Measurements from ENCODE around the gene ZNF343.
"Not testable (repeated sequence)": the region's sequence is repeated elsewhere in the genome, so short reads cannot be mapped to it uniquely, and the experiment has no call there.

The ZNF343 gene

DNA sequence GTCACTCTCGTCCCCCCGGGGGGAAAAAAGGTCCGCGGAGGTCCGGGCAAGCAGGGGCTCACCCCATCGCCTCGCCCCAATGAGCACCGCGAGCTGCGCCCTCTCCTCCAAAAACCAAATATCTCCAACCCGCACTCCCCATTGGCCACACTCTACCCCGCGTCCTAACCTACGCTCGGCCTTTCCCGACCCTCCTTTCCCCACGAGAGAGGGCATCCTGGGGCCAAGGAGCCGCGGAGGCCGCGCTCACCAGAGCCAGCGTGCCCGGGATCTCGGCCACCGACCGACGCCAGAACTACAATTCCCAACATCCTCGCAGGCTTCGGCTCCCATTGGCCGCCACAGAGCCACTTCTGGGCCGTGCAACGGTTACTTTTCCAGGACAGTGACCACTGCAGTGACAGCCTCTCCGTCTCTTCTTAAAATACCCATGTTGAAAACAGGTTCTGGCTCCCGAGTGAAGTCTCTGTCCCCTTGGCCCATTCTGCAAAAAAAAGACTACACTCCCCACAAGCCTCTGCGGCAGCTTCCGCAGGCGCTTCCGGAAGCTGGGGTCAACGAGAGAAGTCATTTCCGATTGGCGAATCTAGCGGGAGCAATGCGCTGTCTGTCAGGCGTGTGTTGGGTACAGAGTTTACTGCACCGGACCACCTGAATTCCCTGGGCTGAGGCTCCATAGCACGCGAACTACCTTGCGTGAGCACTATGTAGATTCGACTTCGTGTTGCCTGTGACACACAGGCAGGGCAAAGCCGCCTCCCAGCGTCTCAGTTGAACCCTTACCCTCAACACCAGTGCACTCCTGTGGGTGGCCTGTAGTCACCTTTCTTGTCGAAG lies at the start of gene ZNF343:
ZNF343 (minus strand) TSS at position 285 of the 837 bp plus-strand sequence. CDS start 15,020 bp downstream, outside the sequence.
- DNase-seq (ENCODE audit: low spot score) = peak; percentile 91

DNA sequence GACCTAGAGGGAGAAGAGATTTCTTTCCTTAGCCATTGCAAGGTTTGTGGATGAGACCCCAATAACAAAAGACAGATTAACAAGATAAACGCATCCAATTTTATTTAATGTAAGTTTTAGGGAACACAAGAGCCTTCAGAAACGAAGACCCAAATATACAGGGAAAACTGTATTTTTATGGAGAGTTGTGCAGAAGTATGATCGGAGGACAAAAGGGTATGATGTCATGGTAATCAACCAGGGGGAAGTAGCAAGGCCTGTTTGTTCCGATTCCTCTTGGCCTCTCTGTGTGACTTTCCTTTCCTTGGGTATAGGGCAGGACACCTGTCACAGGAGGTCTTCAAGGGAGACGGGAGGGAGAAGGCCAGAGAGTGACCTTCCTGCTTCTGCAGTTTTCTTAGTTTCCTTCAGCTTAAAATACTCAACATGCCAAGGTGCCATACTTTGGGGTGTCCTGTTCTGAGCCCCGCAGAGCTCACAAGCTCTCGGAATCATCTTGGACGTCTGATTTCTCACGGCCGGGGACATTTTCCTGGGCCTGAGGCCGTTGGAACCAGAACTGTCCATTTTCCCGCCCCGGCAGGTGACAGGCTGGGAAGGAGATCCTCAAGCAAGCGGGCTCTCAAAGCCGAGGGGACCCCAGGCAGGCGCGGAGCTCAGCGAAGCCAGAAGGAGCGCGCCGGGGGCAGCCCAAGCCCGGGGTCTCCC lies 49.3 kb upstream of the ZNF343 start:
- DNase-seq (ENCODE audit: low spot score) = no peak

DNA sequence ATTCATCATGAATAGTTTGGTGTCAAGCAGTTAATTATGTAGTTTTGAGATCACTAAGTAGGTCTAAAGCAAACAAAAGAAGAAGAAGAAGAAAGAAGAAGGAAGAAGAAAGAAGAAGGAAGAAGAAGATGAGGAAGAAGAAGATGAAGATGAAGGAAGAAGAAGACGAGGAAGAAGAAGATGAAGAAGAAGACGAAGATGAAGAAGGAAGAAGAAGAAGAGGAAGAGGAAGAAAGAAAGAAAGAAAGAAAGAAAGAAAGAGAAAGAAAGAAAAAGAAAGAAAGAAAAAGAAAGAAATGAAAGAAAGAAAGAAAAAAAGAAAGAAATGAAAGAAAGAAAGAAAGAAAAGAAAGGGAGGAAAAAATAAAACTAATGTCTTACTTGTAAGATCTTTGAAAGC lies 36.9 kb upstream of the ZNF343 start:
- no peak for DNase-seq (ENCODE audit: low spot score)

DNA sequence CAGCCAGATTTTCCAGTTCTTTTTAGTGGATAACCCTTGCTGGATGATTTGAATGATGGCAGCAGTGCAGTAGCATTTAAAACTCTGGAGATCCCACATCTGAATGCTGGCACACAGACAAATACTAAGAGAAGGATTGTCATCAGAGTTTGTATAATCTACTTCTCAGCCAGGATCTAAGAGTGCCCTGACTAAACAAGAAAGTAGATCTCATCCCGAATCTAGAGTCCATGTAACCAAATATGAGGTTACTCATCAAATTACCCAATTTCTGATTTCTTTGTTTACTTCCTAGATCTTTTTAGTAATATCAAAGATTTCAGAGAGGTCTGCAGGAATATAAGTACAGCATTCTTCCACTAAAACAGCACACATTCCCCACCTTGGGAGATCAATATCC lies 35.5 kb upstream of the ZNF343 start:
- no peak for DNase-seq (ENCODE audit: low spot score)

GRCh38 chr20:2542361-2542760 lies 33.6 kb upstream of the ZNF343 start:
- DNase-seq (ENCODE audit: low spot score) = no peak

DNA sequence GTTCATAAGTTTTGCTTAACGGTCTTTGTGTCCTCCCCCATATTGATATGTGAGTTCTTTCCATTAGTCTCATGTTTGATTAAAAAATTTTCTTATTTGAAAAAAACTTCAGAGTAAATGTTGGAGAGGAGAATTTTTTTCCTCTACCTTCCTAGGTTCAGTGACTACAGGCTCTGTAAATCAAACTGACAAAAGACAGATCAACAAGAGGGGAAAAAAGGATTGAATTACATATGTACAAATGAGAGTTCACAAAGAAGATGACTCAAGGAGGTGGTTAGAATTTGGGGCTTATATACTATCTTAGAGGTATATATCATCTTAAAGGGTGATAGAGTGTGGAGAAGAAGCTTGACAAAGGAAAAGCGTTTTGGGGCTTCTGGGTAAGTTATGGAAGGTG lies 33.2 kb upstream of the ZNF343 start:
- no peak for DNase-seq (ENCODE audit: low spot score)

DNA sequence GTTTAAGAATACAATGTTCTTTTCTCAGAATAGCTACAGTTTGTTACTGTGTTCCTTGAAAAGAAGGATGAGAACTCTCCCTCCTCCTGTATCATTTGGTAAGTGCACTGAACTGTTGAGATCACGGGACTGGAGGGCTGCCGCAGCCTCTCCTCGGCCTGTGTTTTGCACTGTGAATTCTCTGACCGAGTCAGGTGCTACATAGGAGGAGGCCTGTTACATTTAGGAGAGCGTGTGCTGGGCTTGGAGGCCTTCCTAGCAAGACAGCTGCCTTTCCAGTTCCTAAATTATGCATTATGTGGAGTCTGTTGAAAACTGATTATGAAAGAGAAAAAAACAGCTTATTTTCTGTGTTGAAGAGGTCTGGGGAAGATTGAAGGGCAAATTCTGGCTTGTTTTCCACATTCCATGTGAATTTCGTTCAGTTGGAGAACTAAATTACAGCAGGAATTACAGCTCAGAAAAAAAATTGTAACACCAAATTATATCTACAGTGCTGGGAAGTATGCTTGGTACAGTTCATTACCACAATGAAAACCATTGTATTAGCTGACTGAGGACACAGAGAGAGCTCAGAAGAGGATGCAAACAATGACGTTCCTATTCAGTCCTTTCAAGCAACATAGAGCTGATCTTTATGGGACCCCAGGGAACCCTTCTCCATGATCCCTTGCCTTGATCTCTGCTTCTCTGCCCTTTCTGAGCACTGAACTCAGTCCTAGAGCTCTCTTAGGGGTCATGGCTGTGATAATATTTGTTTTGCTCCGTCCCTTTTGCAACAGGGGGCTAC lies 30.4 kb upstream of the ZNF343 start:
- no peak for DNase-seq (ENCODE audit: low spot score)

DNA sequence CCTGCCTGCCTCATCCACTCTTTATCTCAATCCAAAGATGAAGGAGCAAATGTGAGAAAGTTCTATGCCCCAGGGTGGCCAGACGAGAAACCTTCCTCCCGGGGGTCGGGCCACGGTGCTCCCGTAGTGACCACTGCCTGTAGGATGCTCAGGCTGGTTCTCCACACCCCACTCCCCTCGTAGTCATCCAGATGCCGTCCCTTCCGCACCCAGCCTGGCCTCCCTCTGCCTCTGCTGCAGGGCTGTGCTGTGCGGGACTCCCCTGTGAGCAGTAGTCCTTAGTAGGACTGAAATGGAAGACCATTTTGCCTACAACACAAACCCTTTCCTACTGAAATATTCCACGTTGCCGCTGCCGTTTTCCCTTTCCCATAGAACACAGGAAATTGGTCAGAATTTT lies 29.6 kb upstream of the ZNF343 start:
- DNase-seq (ENCODE audit: low spot score) = no peak

- DNase-seq (ENCODE audit: low spot score) = no peak
Observed at GRCh38 chr20:2537101-2537500, 28.4 kb upstream of the ZNF343 start.

- no peak for DNase-seq (ENCODE audit: low spot score)
Observed at GRCh38 chr20:2536560-2536986, 27.9 kb upstream of the ZNF343 start, which contains the start of gene TMC2. Gene TMC2, plus strand, starts transcription at chr20:2536573. Its CDS starts 49 bp downstream, at chr20:2536622.

GRCh38 chr20:2535711-2536559 lies 27.2 kb upstream of the ZNF343 start:
- DNase-seq (ENCODE audit: low spot score) = no peak

GRCh38 chr20:2533118-2533517 lies 24.4 kb upstream of the ZNF343 start:
- no peak for DNase-seq (ENCODE audit: low spot score)

DNA sequence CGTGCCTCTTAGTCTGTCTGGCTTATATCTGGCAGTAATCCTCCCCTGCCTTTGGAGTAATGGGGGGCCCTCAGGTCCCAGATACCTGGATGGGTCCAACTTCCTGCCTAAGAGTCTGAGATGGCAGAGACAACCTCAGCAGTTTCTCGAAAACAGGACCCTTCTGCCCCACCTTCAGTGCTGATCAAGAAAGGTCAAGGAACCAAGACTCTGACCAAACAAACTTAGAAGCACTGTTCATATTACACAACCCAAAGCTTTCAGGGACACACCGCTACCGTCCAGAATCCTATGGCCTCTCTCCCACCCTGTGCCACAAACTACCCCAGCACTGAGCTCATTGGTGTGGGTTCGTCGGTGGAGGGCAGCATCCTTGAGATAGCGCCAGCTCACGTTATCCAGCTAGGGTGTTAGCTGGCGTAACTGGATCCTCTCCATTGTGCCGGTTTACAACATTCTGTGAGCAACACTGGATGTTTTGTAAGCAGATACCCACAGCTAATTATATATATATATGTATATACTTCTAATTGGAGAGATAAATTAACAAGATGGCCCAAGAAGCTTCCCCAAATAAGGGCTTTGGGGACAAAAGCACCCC lies 20.1 kb upstream of the ZNF343 start:
- no peak for DNase-seq (ENCODE audit: low spot score)

GRCh38 chr20:2527762-2528161 lies 19.0 kb upstream of the ZNF343 start:
- DNase-seq (ENCODE audit: low spot score) = no peak

- DNase-seq (ENCODE audit: low spot score) = not testable (repeated sequence)
Observed at GRCh38 chr20:2526218-2526583, 17.5 kb upstream of the ZNF343 start.

DNA sequence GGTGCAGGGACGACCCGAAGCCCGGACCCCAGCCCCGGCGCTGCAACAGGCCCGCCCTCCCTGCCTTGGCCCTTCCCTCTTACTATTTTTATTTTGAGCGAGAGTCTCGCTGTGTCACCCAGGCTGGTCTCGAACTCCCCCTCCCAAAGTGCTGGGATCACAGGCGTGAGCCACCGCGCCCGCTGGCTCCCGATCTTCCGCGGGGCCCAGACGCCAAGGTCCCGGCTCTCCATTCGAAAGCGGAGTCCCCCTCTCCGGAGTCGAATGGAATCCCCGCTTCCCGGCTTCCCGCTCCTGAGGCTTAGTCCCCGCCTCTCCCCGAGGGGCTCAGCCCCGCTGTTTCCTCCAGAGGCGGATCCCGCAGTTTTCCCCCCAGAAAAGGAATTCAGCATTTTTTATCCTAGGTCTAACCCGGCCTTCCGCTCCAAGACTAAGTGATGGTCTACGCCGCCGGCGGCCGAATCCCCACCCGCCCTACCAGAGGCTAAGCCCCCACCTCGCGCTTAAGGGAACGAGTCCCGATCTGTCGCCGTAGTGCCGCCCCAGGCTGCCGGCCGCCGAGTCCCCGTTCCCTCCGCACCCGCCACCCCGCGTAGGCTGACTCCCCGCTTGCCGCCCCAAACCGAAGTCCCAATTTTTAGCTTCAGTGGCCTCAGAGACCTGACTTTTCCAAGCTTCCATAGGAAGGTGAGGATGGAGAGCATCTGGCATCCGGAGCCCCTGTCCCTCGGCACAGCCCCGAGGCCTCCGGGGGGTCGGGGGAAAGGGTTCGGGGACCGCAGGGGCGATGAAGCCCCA lies 16.2 kb upstream of the ZNF343 start:
- peak; percentile 80 for DNase-seq (ENCODE audit: low spot score)

DNA sequence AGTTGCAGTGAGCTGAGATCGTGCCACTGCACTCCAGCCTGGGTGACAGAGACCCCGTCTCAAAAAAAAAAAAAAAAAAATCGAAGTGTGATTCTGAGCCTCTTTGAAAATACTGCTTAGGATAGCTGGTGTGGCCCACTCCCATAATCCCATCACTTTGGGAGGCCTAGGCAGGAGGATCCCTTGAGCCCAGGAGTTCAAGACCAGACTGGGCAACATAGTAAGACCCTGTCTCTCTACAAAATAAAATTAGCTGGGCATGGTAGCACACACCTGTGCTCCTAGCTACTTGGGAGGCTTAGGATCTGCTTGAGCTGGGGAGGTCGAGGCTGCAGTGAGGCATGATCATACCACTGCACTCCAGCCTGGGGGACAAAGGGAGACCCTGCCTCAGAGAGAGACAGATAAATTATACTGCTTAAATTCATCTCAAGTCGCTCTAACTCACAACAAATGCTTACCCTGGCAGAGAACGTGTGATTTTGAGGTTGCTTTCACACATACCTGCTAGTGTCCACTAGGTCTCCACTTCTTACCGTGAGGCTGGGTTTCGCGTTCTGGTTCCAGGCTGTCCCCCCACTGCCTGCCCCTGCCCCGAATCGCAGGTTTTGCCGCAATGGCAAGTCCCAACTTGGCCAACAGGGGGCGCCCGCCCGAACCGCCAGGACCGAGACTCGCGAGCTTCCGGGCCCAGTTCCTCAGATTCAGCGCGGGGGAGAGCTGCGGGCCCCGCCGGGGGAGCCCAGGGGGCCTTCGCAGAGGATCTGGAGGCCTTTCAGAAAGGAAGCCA lies 15.4 kb upstream of the ZNF343 start:
- DNase-seq (ENCODE audit: low spot score) = peak; percentile 89

- DNase-seq (ENCODE audit: low spot score) = not testable (repeated sequence)
Observed at GRCh38 chr20:2522826-2523429, 14.2 kb upstream of the ZNF343 start.

Data from D341Med (cell line).